Body of pancreas (tissue), 4 donors: Measurements from ENCODE around the gene MGMT.

Source experiments
- POLR2A ChIP-seq, 3 donors: fragments of 450-650 bp; IDR thresholded peaks; one replicate each; pipeline ENCODE4 v1.6.1; 2016; ENCODE audit warnings: antibody characterized with exemption in 3 of 3, mild to moderate bottlenecking in 2 of 3
- TF ChIP-seq, protein P1 (sequence below), 7 experiments: fragments of 450-650 bp in 4 of 7; fragments of 200-600 bp in 3 of 7; sonication (generic) in 3 of 7; IDR thresholded peaks; one replicate each; pipeline ENCODE4 v1.5.1; 2016 to 2019; ENCODE audit warnings: antibody characterized with exemption in 7 of 7

DNA sequence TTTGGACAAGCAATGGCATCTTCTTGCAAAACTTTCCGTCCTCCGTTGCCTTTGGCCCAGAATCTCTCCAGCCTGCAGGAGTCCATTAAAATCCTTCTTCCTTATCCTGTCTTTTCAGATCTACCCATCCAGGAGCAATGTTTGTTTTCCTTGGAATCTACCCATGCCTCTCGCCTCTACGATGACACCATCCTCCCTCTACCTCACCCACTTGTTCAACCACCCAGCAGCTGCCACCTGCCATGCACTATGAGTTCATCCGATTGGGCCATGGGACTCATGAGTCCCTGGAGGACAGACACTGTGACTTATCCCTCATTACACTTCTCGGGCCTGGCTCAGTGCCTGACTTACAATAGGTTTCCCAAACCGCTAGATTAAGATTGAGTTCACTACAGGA is 26.8 kb upstream of the MGMT start:
- TF ChIP-seq, protein P1, sequence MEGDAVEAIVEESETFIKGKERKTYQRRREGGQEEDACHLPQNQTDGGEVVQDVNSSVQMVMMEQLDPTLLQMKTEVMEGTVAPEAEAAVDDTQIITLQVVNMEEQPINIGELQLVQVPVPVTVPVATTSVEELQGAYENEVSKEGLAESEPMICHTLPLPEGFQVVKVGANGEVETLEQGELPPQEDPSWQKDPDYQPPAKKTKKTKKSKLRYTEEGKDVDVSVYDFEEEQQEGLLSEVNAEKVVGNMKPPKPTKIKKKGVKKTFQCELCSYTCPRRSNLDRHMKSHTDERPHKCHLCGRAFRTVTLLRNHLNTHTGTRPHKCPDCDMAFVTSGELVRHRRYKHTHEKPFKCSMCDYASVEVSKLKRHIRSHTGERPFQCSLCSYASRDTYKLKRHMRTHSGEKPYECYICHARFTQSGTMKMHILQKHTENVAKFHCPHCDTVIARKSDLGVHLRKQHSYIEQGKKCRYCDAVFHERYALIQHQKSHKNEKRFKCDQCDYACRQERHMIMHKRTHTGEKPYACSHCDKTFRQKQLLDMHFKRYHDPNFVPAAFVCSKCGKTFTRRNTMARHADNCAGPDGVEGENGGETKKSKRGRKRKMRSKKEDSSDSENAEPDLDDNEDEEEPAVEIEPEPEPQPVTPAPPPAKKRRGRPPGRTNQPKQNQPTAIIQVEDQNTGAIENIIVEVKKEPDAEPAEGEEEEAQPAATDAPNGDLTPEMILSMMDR (IDR thresholded peaks at IDR 0.05): no peak
- no peak for TF ChIP-seq POLR2A (IDR thresholded peaks at IDR 0.05)
